Endothelial cell of umbilical vein (primary cell): Measurements from ENCODE around the gene SLC27A4. TPM values are rescaled to one million over a fixed set of nuclear protein-coding genes. Genes with fewer than 3 reads are reported as not detected.

Experiments
- BruUV-seq: library from RNA; stranded (reverse); fragments of 400-500 nt; replicated peaks from 2 replicates; lab custom pipeline; 2021; lab: Mats Ljungman, UMichigan
- CTCF ChIA-PET: fragments of 300-600, 350-600 bp; sonication (Branson Sonifier 250); formaldehyde crosslinking; loops from one replicate; lab custom pipeline; 2021; ENCODE audit warnings: antibody characterized with exemption, inconsistent platforms; lab: Charles Lee
- POLR2A ChIA-PET: fragments of 300-600, 350-600 bp; sonication (Branson Sonifier 250); formaldehyde crosslinking; loops from one replicate; lab custom pipeline; 2021; ENCODE audit warnings: antibody characterized with exemption, inconsistent platforms; lab: Charles Lee
- DNase-seq: peaks from one replicate; pipeline ENCODE4 v3.0.0-alpha.2; 2011; ENCODE audit warnings: low read depth, low spot score
- FAIRE-seq: peaks from 2 replicates; lab custom pipeline; 2011; peaks lifted over from hg19 to GRCh38; lab: Jason Lieb, UNC
- H2AFZ ChIP-seq: 2 replicates; pipeline ENCODE4 v1.6.0; 2012; ENCODE audit warnings: low read depth, low read length, control low read depth, inconsistent platforms
- H3K27ac ChIP-seq: 2 replicates; pipeline ENCODE4 v1.5.1; 2011; ENCODE audit warnings: low read depth, mild to moderate bottlenecking, control low read depth, low read length, moderate library complexity; ENCODE audit not compliant: insufficient read depth
- H3K27me3 ChIP-seq, 2 experiments: 2 replicates each; pipeline versions ENCODE4 v1.6.0 to v1.6.1; 2011; ENCODE audit warnings: low read length in 2 of 2, mixed read lengths in 1 of 2; ENCODE audit not compliant: control insufficient read depth in 2 of 2, insufficient read depth in 2 of 2
- H3K36me3 ChIP-seq, 2 experiments: 2 replicates in 1 of 2; 3 replicates in 1 of 2; pipeline ENCODE4 v1.5.1; 2011; ENCODE audit warnings: low read length in 2 of 2, mild to moderate bottlenecking in 1 of 2, moderate library complexity in 1 of 2; ENCODE audit not compliant: control insufficient read depth in 2 of 2, insufficient read depth in 2 of 2; ENCODE audit errors: extremely low read depth in 1 of 2
- H3K4me1 ChIP-seq: 3 replicates; pipeline ENCODE4 v1.5.1; 2011; ENCODE audit warnings: mild to moderate bottlenecking, low read length; ENCODE audit not compliant: control insufficient read depth, insufficient read depth; ENCODE audit errors: extremely low read depth
- H3K4me2 ChIP-seq: 2 replicates; pipeline ENCODE4 v1.6.1; 2011; ENCODE audit warnings: low read length, control low read depth, mixed read lengths; ENCODE audit not compliant: insufficient read depth
- H3K4me3 ChIP-seq, 3 experiments: fragments of 200-600 bp in 1 of 3; sonication (generic), shearing (Covaris generic) in 1 of 3; replicated peaks in 1 of 3; 2 replicates each; pipeline ENCODE4 v1.5.1; 2011 to 2016; ENCODE audit warnings: control low read depth in 3 of 3, low read length in 3 of 3, mild to moderate bottlenecking in 2 of 3, inconsistent platforms in 1 of 3, low read depth in 1 of 3, moderate library complexity in 1 of 3; ENCODE audit not compliant: insufficient read depth in 1 of 3
- H3K79me2 ChIP-seq: 2 replicates; pipeline ENCODE4 v1.6.0; 2012; ENCODE audit warnings: low read length, inconsistent platforms; ENCODE audit not compliant: control insufficient read depth, insufficient read depth
- H3K9ac ChIP-seq: replicated peaks from 2 replicates; pipeline ENCODE3; 2011; ENCODE audit warnings: low read length, control low read depth; ENCODE audit not compliant: insufficient read depth; ENCODE audit errors: extremely low read depth
- H3K9me1 ChIP-seq: replicated peaks from 3 replicates; pipeline ENCODE4 v1.6.0; 2011; ENCODE audit warnings: mild to moderate bottlenecking, low read length; ENCODE audit not compliant: control insufficient read depth, insufficient read depth; ENCODE audit errors: extremely low read depth
- H3K9me3 ChIP-seq: replicated peaks from 2 replicates; pipeline ENCODE4 v1.5.1; 2012; ENCODE audit warnings: low read length, inconsistent platforms; ENCODE audit not compliant: control insufficient read depth, insufficient read depth
- H4K20me1 ChIP-seq: replicated peaks from 2 replicates; pipeline ENCODE3; 2011; ENCODE audit warnings: mild to moderate bottlenecking, low read length; ENCODE audit not compliant: control insufficient read depth, insufficient read depth; ENCODE audit errors: extremely low read depth
- CTCF ChIP-seq, 2 donors: IDR thresholded peaks; 1 replicate in 1 of 2; 2 replicates in 1 of 2; pipeline ENCODE4 v1.5.1; 2011; ENCODE audit warnings: low read length in 2 of 2, mild to moderate bottlenecking in 2 of 2, moderate library complexity in 2 of 2, control low read depth in 1 of 2, inconsistent platforms in 1 of 2, low read depth in 1 of 2; ENCODE audit not compliant: insufficient read depth in 1 of 2; ENCODE audit errors: extremely low read depth in 1 of 2
- EZH2 ChIP-seq: IDR thresholded peaks from 2 replicates; pipeline ENCODE4 v1.6.1; 2012; ENCODE audit warnings: borderline replicate concordance, low read depth, mild to moderate bottlenecking, moderate library complexity, low read length, inconsistent platforms; ENCODE audit not compliant: severe bottlenecking
- FOS ChIP-seq: IDR thresholded peaks from 2 replicates; pipeline ENCODE4 v1.6.1; 2011; ENCODE audit warnings: mild to moderate bottlenecking, low read length, moderate library complexity, borderline replicate concordance; ENCODE audit not compliant: insufficient read depth
- GATA2 ChIP-seq: IDR thresholded peaks from 2 replicates; pipeline ENCODE4 v1.7.0; 2011; ENCODE audit warnings: low read depth, mild to moderate bottlenecking, moderate library complexity, mixed read lengths, low read length; ENCODE audit not compliant: insufficient read length, insufficient read depth
- JUN ChIP-seq: IDR thresholded peaks from 2 replicates; pipeline ENCODE4 v1.6.1; 2011; ENCODE audit warnings: borderline replicate concordance, low read depth; ENCODE audit not compliant: insufficient read length, insufficient read depth
- MAX ChIP-seq: IDR thresholded peaks from 2 replicates; pipeline ENCODE4 v1.6.1; 2011; ENCODE audit not compliant: insufficient read depth, insufficient read length
- MYC ChIP-seq: IDR thresholded peaks from one replicate; pipeline ENCODE4 v1.6.1; 2011; ENCODE audit warnings: mild to moderate bottlenecking, low read depth, low read length
- POLR2A ChIP-seq: IDR thresholded peaks from 2 replicates; pipeline ENCODE4 v1.6.1; 2012; ENCODE audit warnings: low read depth, mild to moderate bottlenecking, control low read depth, low read length
- POLR2AphosphoS5 ChIP-seq: IDR thresholded peaks from 2 replicates; pipeline ENCODE4 v1.6.1; 2012; ENCODE audit warnings: low read depth, mild to moderate bottlenecking, control low read depth, low read length, moderate library complexity; ENCODE audit not compliant: insufficient read depth
- dilution Hi-C: fragments of 300-500 bp; cut with MboI; formaldehyde crosslinking; loops from one replicate; pipeline ENCODE4 v1.15.0; 2019; ENCODE audit warnings: low sequenced_read_pairs; ENCODE audit not compliant: extremely low pct_ligation_motif_present
- intact Hi-C: fragments of 100-400 bp; cut with micrococcal nuclease; formaldehyde crosslinking; loops from one replicate; pipeline ENCODE4 v1.10.0; 2022
- polyA plus RNA-seq, 4 experiments: library from polyadenylated mRNA; depleted of rRNA in 3 of 4; stranded (reverse) in 3 of 4; unstranded in 1 of 4; fragments of >200 nt; gene quantifications; 2 replicates each; pipeline versions ENCODE4 v1.2.1 to v1.2.3, GENCODE V29; 2011 to 2012; ENCODE audit warnings: missing spikeins in 1 of 4
- total RNA-seq: library from RNA; stranded (reverse); gene quantifications from 2 replicates; pipeline ENCODE4 v1.2.3, GENCODE V29; 2021

The SLC27A4 gene
- total and polyA plus RNA-seq, 2 donors (not counting 3 experiments of a cell fraction or from before 2014, with no cell fraction given): 29.9 to 35.0 TPM

GRCh38 chr9:128310461-128310860 is 29.9 kb upstream of the SLC27A4 start:
- H4K20me1 ChIP-seq: no peaks in the 10 kb centered on the region
- no peak overlapping the region for H3K9ac ChIP-seq
- H3K9me1 ChIP-seq: no peaks in the 10 kb centered on the region
- no peak for FAIRE-seq
- H3K4me2 ChIP-seq: no peak overlapping the region
- no peaks in the 10 kb centered on the region for H3K27me3 ChIP-seq
- H2AFZ ChIP-seq: no peak overlapping the region
- no peaks in the 10 kb centered on the region for H3K79me2 ChIP-seq
- H3K27ac ChIP-seq: no peak overlapping the region
- DNase-seq: no peak
- CTCF ChIA-PET: no interaction called here
- POLR2A ChIA-PET: no interaction called here
- peaks cover 6% of the 10 kb centered on the region for H3K4me1 ChIP-seq
- intact Hi-C loops: no loop called here
- BruUV-seq: no TSS peak
- TF ChIP-seq GATA2 (no peak), FOS (no peak), MAX (no peak), JUN (no peak), CTCF (IDR thresholded peaks at IDR 0.05; ENCODE audit: extremely low read depth in 1 of 2, insufficient read depth in 1 of 2, low read depth in 1 of 2, low read length in 2 of 2) (no peak), EZH2 (no peak), POLR2A (no peak), POLR2AphosphoS5 (no peak), MYC (no peak)
- H3K36me3 ChIP-seq: peaks cover 3 to 23% of the 10 kb centered on the region in 2 experiments
- no peaks in the 10 kb centered on the region for H3K9me3 ChIP-seq
- H3K4me3 ChIP-seq: no peak overlapping the region
- dilution Hi-C loops: no loop called here
